H9 (cell line): ENCODE data around the gene DYNC2H1. TPM values are rescaled to one million over a fixed set of nuclear protein-coding genes. Genes with fewer than 3 reads are reported as not detected.

Source experiments
- DNase-seq: peaks from one replicate; pipeline ENCODE4 v3.0.0-alpha.2; 2017
- H2AFZ ChIP-seq: one replicate; pipeline ENCODE4 v1.6.1; 2013; ENCODE audit warnings: mild to moderate bottlenecking, low read length, control low read depth, moderate library complexity
- H2AK5ac ChIP-seq: 2 replicates; pipeline ENCODE4 v1.6.1; 2013; ENCODE audit warnings: low read length, control low read depth, mixed read lengths; ENCODE audit not compliant: insufficient read length
- H2BK120ac ChIP-seq: one replicate; pipeline ENCODE4 v1.6.1; 2013; ENCODE audit warnings: low read depth, mild to moderate bottlenecking, low read length, control low read depth, inconsistent platforms; ENCODE audit not compliant: poor library complexity, severe bottlenecking
- H2BK12ac ChIP-seq: 2 replicates; pipeline ENCODE4 v1.6.1; 2013; ENCODE audit warnings: low read length, control low read depth, mixed read lengths, low read depth; ENCODE audit not compliant: insufficient read length
- H2BK15ac ChIP-seq: 2 replicates; pipeline ENCODE4 v1.6.1; 2013; ENCODE audit warnings: low read depth, low read length, control low read depth
- H2BK20ac ChIP-seq: one replicate; pipeline ENCODE4 v1.6.1; 2013; ENCODE audit warnings: low read depth, mild to moderate bottlenecking, low read length, control low read depth, inconsistent platforms; ENCODE audit not compliant: poor library complexity, severe bottlenecking
- H2BK5ac ChIP-seq: 2 replicates; pipeline ENCODE4 v1.6.1; 2013; ENCODE audit warnings: low read length, control low read depth, mixed read lengths; ENCODE audit not compliant: insufficient read length
- H3K14ac ChIP-seq: 2 replicates; pipeline ENCODE4 v1.6.1; 2013; ENCODE audit warnings: low read length, control low read depth; ENCODE audit not compliant: insufficient read depth
- H3K18ac ChIP-seq: 2 replicates; pipeline ENCODE4 v1.6.1; 2013; ENCODE audit warnings: low read depth, mild to moderate bottlenecking, mixed read lengths, low read length, control low read depth; ENCODE audit not compliant: insufficient read length
- H3K23ac ChIP-seq: 2 replicates; pipeline ENCODE4 v1.6.1; 2013; ENCODE audit warnings: low read length, control low read depth, mixed read lengths, low read depth; ENCODE audit not compliant: insufficient read length
- H3K23me2 ChIP-seq: 2 replicates; pipeline ENCODE4 v1.6.1; 2013; ENCODE audit warnings: low read depth, mild to moderate bottlenecking, mixed read lengths, low read length, control low read depth; ENCODE audit not compliant: insufficient read length, poor library complexity, severe bottlenecking
- H3K27ac ChIP-seq: 2 replicates; pipeline ENCODE4 v1.5.1; 2013; ENCODE audit warnings: low read length, control low read depth, mixed read lengths, low read depth; ENCODE audit not compliant: insufficient read length
- H3K27me3 ChIP-seq: 2 replicates; pipeline ENCODE4 v1.6.1; 2013; ENCODE audit warnings: low read length, control low read depth, inconsistent platforms; ENCODE audit not compliant: insufficient read depth
- H3K4ac ChIP-seq: 2 replicates; pipeline ENCODE4 v1.6.1; 2013; ENCODE audit warnings: low read depth, mild to moderate bottlenecking, control low read depth, inconsistent platforms, low read length, moderate library complexity
- H3K4me1 ChIP-seq: 2 replicates; pipeline ENCODE4 v1.6.1; 2013; ENCODE audit warnings: low read length, control low read depth, inconsistent platforms; ENCODE audit not compliant: insufficient read depth
- H3K4me2 ChIP-seq: 2 replicates; pipeline ENCODE4 v1.6.1; 2013; ENCODE audit warnings: low read length, control low read depth, mixed read lengths; ENCODE audit not compliant: insufficient read length, insufficient read depth
- H3K56ac ChIP-seq: 2 replicates; pipeline ENCODE4 v1.6.1; 2013; ENCODE audit warnings: low read depth, mild to moderate bottlenecking, mixed read lengths, low read length, control low read depth; ENCODE audit not compliant: insufficient read length
- H3K79me1 ChIP-seq: 2 replicates; pipeline ENCODE4 v1.6.1; 2013; ENCODE audit warnings: low read depth, mild to moderate bottlenecking, moderate library complexity, low read length, control low read depth, inconsistent platforms; ENCODE audit not compliant: insufficient read depth, poor library complexity, severe bottlenecking
- H3K79me2 ChIP-seq: 2 replicates; pipeline ENCODE4 v1.6.1; 2013; ENCODE audit warnings: low read length, control low read depth, inconsistent platforms; ENCODE audit not compliant: insufficient read depth
- H3K9ac ChIP-seq: 2 replicates; pipeline ENCODE4 v1.6.1; 2013; ENCODE audit warnings: low read length, control low read depth, mixed read lengths; ENCODE audit not compliant: insufficient read length; ENCODE audit errors: extremely low read depth
- H3K9me3 ChIP-seq: one replicate; pipeline ENCODE4 v1.6.1; 2013; ENCODE audit warnings: low read depth, low read length, inconsistent platforms; ENCODE audit not compliant: control insufficient read depth
- H3T11ph ChIP-seq: one replicate; pipeline ENCODE4 v1.6.1; 2013; ENCODE audit warnings: mild to moderate bottlenecking, low read length, control low read depth, inconsistent platforms
- H4K20me1 ChIP-seq: one replicate; pipeline ENCODE4 v1.6.1; 2013; ENCODE audit not compliant: control insufficient read depth, insufficient read length, insufficient read depth
- H4K5ac ChIP-seq: 2 replicates; pipeline ENCODE4 v1.6.1; 2013; ENCODE audit warnings: low read depth, mild to moderate bottlenecking, mixed read lengths, low read length, control low read depth; ENCODE audit not compliant: insufficient read length
- H4K8ac ChIP-seq: replicated peaks from 2 replicates; pipeline ENCODE4 v1.6.1; 2013; ENCODE audit warnings: low read length, control low read depth, mixed read lengths, low read depth; ENCODE audit not compliant: insufficient read length
- H4K91ac ChIP-seq: 2 replicates; pipeline ENCODE4 v1.6.1; 2013; ENCODE audit warnings: low read depth, mild to moderate bottlenecking, moderate library complexity, mixed read lengths, low read length, control low read depth; ENCODE audit not compliant: insufficient read length
- H3K27ac Mint-ChIP-seq, 3 experiments: 2 replicates in 2 of 3; 3 replicates in 1 of 3; pipeline ENCODE4 v1.8.0; 2020 to 2021; ENCODE audit warnings: mixed read lengths in 3 of 3, mild to moderate bottlenecking in 1 of 3, moderate library complexity in 1 of 3
- H3K27me3 Mint-ChIP-seq: 2 replicates; pipeline ENCODE4 v1.8.0; 2021; ENCODE audit warnings: low read depth, mild to moderate bottlenecking, moderate library complexity, mixed read lengths
- H3K36me3 Mint-ChIP-seq, 3 experiments: 2 replicates in 2 of 3; 3 replicates in 1 of 3; pipeline ENCODE4 v1.8.0; 2020 to 2021; ENCODE audit warnings: low read depth in 3 of 3, mixed read lengths in 3 of 3; ENCODE audit not compliant: insufficient read depth in 1 of 3
- H3K4me1 Mint-ChIP-seq, 2 experiments: 2 replicates each; pipeline ENCODE4 v1.8.0; 2020; ENCODE audit warnings: mixed read lengths in 2 of 2
- H3K4me3 Mint-ChIP-seq, 2 experiments: 2 replicates in 1 of 2; 3 replicates in 1 of 2; pipeline ENCODE4 v1.8.0; 2020 to 2021; ENCODE audit warnings: mild to moderate bottlenecking in 2 of 2, mixed read lengths in 2 of 2, moderate library complexity in 1 of 2
- H3K9me3 Mint-ChIP-seq, 2 experiments: 2 replicates in 1 of 2; 3 replicates in 1 of 2; pipeline ENCODE4 v1.8.0; 2020; ENCODE audit warnings: mild to moderate bottlenecking in 2 of 2, mixed read lengths in 2 of 2, moderate library complexity in 1 of 2
- total RNA-seq: library from RNA; stranded (reverse); gene quantifications from 2 replicates; pipeline ENCODE4 v1.2.1, GENCODE V29; 2021
- TF ChIP-seq, protein P1 (sequence below): fragments of 200-600 bp; sonication (generic); conservative IDR thresholded peaks from 3 replicates; pipeline ENCODE4 v1.8.0; 2021; ENCODE audit warnings: antibody characterized with exemption, mild to moderate bottlenecking

DYNC2H1 gene
- total RNA-seq, 1 experiment from 2014 or later: 13.2 TPM

DNA sequence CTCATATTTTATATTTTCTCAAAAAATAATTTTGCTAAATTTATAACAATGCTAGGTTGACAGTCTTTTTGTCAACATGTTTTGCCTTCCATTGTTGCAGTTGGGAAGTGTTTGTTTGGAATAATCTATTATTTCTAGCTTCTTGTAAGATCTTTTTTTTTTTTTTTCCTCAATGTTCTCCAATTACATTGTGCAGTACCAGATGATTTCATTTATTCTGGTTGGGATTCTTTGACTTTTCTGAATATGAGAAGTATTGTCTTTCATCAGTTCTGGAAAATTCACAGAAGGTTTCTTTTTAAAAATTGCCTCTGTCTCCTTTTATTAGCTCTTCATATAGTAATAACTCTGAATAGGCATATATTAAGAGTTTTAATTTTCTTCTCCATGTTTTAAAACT lies 245.4 kb downstream of the DYNC2H1 start:
- no peak overlapping the region for H2BK120ac ChIP-seq
- no peaks in the 10 kb centered on the region for H3K79me2 ChIP-seq
- H4K8ac ChIP-seq: no peak overlapping the region
- Mint-ChIP-seq H3K4me1 (peaks cover 5 to 6% of the 10 kb centered on the region in 2 experiments), H3K36me3 (no peaks in the 10 kb centered on the region), H3K9me3 (no peaks in the 10 kb centered on the region), H3K27ac (no peak overlapping the region), H3K4me3 (no peak overlapping the region), H3K27me3 (no peaks in the 10 kb centered on the region)
- no peak overlapping the region for H3T11ph ChIP-seq
- no peaks in the 10 kb centered on the region for H3K27me3 ChIP-seq
- H3K4me1 ChIP-seq: no peaks in the 10 kb centered on the region
- H2BK12ac ChIP-seq: no peak overlapping the region
- H2BK20ac ChIP-seq: no peak overlapping the region
- no peak overlapping the region for H2AK5ac ChIP-seq
- no peak overlapping the region for H3K23ac ChIP-seq
- no peak overlapping the region for H2BK15ac ChIP-seq
- H3K4me2 ChIP-seq: no peak overlapping the region
- H3K9me3 ChIP-seq: no peaks in the 10 kb centered on the region
- H2BK5ac ChIP-seq: no peak overlapping the region
- DNase-seq: no peak
- no peak overlapping the region for H3K9ac ChIP-seq
- no peaks in the 10 kb centered on the region for H3K79me1 ChIP-seq
- no peak overlapping the region for H4K5ac ChIP-seq
- H3K23me2 ChIP-seq: no peaks in the 10 kb centered on the region
- H2AFZ ChIP-seq: no peak overlapping the region
- no peak overlapping the region for H3K4ac ChIP-seq
- H3K14ac ChIP-seq: no peak overlapping the region
- no peak overlapping the region for H3K27ac ChIP-seq
- no peak overlapping the region for H3K18ac ChIP-seq
- no peak overlapping the region for H3K56ac ChIP-seq
- no peak overlapping the region for H4K91ac ChIP-seq
- H4K20me1 ChIP-seq: no peaks in the 10 kb centered on the region
- TF ChIP-seq, protein P1, sequence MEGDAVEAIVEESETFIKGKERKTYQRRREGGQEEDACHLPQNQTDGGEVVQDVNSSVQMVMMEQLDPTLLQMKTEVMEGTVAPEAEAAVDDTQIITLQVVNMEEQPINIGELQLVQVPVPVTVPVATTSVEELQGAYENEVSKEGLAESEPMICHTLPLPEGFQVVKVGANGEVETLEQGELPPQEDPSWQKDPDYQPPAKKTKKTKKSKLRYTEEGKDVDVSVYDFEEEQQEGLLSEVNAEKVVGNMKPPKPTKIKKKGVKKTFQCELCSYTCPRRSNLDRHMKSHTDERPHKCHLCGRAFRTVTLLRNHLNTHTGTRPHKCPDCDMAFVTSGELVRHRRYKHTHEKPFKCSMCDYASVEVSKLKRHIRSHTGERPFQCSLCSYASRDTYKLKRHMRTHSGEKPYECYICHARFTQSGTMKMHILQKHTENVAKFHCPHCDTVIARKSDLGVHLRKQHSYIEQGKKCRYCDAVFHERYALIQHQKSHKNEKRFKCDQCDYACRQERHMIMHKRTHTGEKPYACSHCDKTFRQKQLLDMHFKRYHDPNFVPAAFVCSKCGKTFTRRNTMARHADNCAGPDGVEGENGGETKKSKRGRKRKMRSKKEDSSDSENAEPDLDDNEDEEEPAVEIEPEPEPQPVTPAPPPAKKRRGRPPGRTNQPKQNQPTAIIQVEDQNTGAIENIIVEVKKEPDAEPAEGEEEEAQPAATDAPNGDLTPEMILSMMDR: no peak
